ENCODE measurements around the gene BABAM2.
"Not testable (repeated sequence)": the region's sequence is repeated elsewhere in the genome, so short reads cannot be mapped to it uniquely, and the experiment has no call there.

GRCh38 chr2:28026230-28026629 lies 135.7 kb downstream of the BABAM2 start:
- not testable (repeated sequence) for TF ChIP-seq CTCF, EZH2, EZH2phosphoT487 (IDR thresholded peaks at IDR 0.05)

Measured in neural progenitor cell (in vitro differentiated cells).